Stimulated activated CD8-positive, alpha-beta memory T cell treated with anti-CD3 and anti-CD28 coated beads, Interleukin-12 subunit alpha, Interleukin-12 subunit beta, amount 100 ng/mL, for 24 hours (primary cell): Measurements from ENCODE around the gene ERI3.

Experiments
- DNase-seq: peaks from one replicate; pipeline ENCODE4 v3.0.0-alpha.2; 2020; ENCODE audit errors: extremely low read depth

The ERI3 gene

GRCh38 chr1:44348061-44348485, 7.0 kb downstream of the ERI3 start:
- DNase-seq, result no peak

- DNase-seq, result no peak
These were observed 7.8 kb downstream of the ERI3 start for GRCh38 chr1:44347280-44347679.

GRCh38 chr1:44346878-44347277, 8.2 kb downstream of the ERI3 start:
- DNase-seq, result no peak

DNA sequence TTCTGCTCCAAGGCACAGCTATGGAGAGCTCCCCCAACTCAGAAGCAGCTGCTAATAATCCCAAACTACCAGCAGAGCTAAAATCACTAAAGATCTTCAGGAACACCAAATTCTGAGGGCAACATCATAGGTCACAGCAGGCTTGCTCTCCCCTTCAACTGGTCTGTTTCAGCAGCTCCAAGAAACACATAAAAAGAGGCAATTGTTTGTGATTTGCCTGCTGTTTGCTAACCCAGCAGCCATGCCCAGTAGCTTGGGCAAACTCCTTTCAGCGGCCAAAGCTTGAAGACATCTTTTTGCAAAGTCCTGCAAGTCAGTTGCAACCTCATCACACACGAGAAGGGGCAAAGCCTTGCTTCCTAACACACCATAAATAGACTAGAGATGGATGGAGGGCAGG, 8.9 kb downstream of the ERI3 start:
- no peak for DNase-seq

GRCh38 chr1:44345187-44345775, 9.8 kb downstream of the ERI3 start:
- DNase-seq, result no peak

GRCh38 chr1:44339731-44340130, 15.3 kb downstream of the ERI3 start:
- DNase-seq, result no peak

DNA sequence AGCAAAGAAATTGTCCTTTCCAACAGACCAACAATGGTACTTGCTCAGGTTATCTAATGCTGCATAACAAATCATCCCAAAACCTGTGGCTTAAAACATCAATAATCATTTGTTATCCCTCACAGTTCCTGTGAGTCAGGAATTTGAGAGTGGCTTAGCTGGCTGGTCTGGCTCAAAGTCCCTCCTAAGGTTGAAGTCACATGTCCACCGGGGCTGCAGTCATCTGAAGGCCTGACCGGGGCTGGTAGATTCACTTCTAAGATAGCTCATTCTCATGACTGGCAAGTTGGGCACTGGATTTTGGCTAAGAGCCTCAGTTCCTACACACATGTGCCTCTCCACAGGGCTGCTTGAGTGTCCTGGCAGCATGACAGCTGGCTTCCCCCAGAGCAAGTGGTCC, 16.9 kb downstream of the ERI3 start:
- no peak for DNase-seq

- no peak for DNase-seq
These were observed 18.4 kb downstream of the ERI3 start for GRCh38 chr1:44336668-44337067.

GRCh38 chr1:44334968-44335367, 20.1 kb downstream of the ERI3 start:
- no peak for DNase-seq

- DNase-seq, result no peak
These were observed 21.7 kb downstream of the ERI3 start for GRCh38 chr1:44333376-44333775.

- DNase-seq, result no peak
These were observed 22.6 kb downstream of the ERI3 start for GRCh38 chr1:44332505-44332904.

GRCh38 chr1:44330935-44331334, 24.1 kb downstream of the ERI3 start:
- DNase-seq, result no peak

GRCh38 chr1:44328671-44329416, 26.2 kb downstream of the ERI3 start:
- DNase-seq, result no peak

DNA sequence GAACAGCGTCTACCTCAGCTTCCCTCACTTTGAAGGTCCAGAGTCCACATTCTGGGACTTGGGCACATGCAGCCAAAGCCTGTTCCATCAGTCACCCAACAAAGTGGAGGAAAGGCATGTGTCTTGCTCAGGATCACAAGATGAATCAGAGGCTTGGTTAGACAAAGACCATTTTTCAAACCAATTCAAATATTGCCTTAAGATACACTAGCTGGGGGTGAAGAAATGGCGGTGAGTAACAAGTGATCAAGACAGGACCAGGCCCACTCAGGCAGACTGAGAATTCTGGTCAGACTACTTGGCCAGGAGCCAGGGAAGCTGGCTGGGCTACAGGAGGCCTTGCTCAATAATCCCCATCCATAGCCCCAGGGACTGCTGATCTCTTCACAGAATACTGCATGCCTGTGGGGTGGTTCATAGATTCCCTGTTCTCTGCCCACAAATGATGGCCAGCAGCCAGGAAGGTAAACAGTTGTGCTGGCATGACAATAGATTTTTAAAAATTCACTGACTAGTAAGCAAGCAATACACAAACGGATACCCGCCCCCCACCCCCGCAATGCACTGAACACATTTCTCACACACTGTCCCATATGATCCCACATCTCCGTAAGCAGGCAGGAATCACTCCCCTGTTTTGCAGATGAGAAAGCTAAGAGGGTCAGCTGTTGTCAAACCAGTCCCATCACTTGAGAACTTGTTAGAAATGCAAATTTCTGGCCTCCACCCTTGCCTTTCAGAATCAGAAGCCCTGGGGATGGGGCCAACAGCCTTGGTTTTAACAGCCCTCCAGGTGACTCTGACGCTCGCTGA, 27.2 kb downstream of the ERI3 start:
- no peak for DNase-seq

DNA sequence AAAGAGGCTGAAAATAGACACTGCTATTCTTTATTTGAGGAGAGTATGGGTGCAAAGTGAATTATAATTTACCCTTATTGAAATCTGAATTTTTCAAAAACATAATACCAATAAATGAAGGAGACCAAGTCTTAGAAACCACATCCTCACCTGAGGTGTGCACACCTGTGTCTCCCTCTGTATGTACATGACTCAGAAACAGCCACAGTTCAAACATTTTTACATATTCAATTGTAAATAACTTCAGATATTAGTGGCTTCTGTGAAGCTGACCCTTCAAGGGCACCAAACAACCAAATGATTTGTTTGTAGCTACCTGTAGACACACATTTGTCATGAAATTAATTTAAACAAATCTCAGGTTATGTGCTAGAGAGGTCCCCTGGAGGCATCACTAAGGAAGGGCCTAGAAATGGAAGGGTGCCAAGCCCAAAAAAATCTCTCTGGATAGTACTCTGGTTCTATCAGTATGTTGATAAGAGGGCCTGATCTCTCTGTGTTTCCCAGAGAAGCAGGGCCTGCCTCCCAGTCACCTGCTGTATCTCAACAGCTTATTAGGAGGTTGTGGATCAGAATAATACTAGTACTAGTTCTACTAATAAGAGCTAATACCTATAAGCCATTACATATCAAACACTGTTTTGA, 28.1 kb downstream of the ERI3 start:
- DNase-seq, result no peak

GRCh38 chr1:44326024-44326701, 28.9 kb downstream of the ERI3 start:
- no peak for DNase-seq

DNA sequence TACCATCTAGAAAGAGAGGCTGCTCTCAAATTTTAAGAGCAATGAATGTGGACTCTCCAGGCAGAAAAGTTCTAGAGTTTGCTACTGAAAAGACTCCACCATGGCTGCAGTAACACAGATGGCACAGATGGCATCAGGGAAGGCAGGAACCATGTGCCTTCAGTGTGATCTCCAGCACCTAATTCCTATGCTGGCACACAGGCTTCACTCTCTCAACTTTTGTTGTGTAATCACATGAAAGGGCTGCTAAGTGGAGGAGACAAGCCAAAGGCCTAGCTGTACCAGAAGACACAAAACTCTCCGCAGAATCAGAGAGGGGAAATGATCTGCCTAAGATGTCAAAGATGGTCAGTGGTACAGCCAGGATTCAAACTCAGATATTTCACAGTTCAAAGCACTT, 31.1 kb downstream of the ERI3 start:
- no peak for DNase-seq

- no peak for DNase-seq
These were observed 32.7 kb downstream of the ERI3 start for GRCh38 chr1:44322367-44322766.

- no peak for DNase-seq
These were observed 33.6 kb downstream of the ERI3 start for GRCh38 chr1:44321466-44321865.

GRCh38 chr1:44318097-44319088, 36.7 kb downstream of the ERI3 start:
- no peak for DNase-seq
